DND-41 (cell line): Measurements from ENCODE around the gene FOLR2.

Source experiments
- ATAC-seq: fragments of 200-7000 bp; cut with Tn5 transposase; 3 replicates; pipeline ENCODE4 v1.9.1; 2021; ENCODE audit warnings: low read depth; ENCODE audit not compliant: insufficient read depth
- DNase-seq: peaks from one replicate; pipeline ENCODE4 v3.0.0-alpha.2; 2020
- H2AFZ ChIP-seq: 2 replicates; pipeline ENCODE4 v1.6.0; 2012; ENCODE audit warnings: low read depth, low read length
- H3K27ac ChIP-seq: 2 replicates; pipeline ENCODE4 v1.5.1; 2012; ENCODE audit warnings: low read length, inconsistent platforms
- H3K27me3 ChIP-seq: fragments of 200-600 bp; sonication (generic); 2 replicates; pipeline ENCODE4 v1.6.0; 2012; ENCODE audit warnings: low read length, mild to moderate bottlenecking, inconsistent platforms; ENCODE audit not compliant: insufficient read depth, poor library complexity
- H3K36me3 ChIP-seq: 2 replicates; pipeline ENCODE4 v1.5.1; 2012; ENCODE audit warnings: low read length, inconsistent platforms; ENCODE audit not compliant: insufficient read depth
- H3K4me1 ChIP-seq: 2 replicates; pipeline ENCODE4 v1.5.1; 2012; ENCODE audit warnings: mild to moderate bottlenecking, low read length; ENCODE audit not compliant: insufficient read depth
- H3K4me2 ChIP-seq: 2 replicates; pipeline ENCODE4 v1.6.0; 2012; ENCODE audit warnings: mild to moderate bottlenecking, moderate library complexity, low read length, inconsistent platforms; ENCODE audit not compliant: insufficient read depth
- H3K4me3 ChIP-seq, 2 experiments: fragments of 200-600 bp in 1 of 2; shearing (Covaris generic) in 1 of 2; 2 replicates each; pipeline ENCODE4 v1.5.1; 2012 to 2016; ENCODE audit warnings: inconsistent platforms in 2 of 2, low read length in 2 of 2, mild to moderate bottlenecking in 2 of 2, low read depth in 1 of 2, moderate library complexity in 1 of 2
- H3K79me2 ChIP-seq: 2 replicates; pipeline ENCODE4 v1.6.0; 2012; ENCODE audit warnings: low read length, inconsistent platforms; ENCODE audit not compliant: insufficient read depth
- H3K9ac ChIP-seq: 2 replicates; pipeline ENCODE4 v1.6.0; 2012; ENCODE audit warnings: low read depth, mild to moderate bottlenecking, inconsistent platforms, low read length, moderate library complexity
- H3K9me3 ChIP-seq: 2 replicates; pipeline ENCODE4 v1.5.1; 2012; ENCODE audit warnings: low read length, moderate library complexity, mild to moderate bottlenecking, inconsistent platforms; ENCODE audit not compliant: insufficient read depth, severe bottlenecking
- H4K20me1 ChIP-seq: 2 replicates; pipeline ENCODE4 v1.6.0; 2012; ENCODE audit warnings: low read length; ENCODE audit not compliant: insufficient read depth
- CTCF ChIP-seq: IDR thresholded peaks from 2 replicates; pipeline ENCODE4 v1.5.1; 2012; ENCODE audit warnings: borderline replicate concordance, low read length, moderate library complexity, mild to moderate bottlenecking; ENCODE audit not compliant: poor library complexity, severe bottlenecking; ENCODE audit errors: extremely low read depth
- EZH2 ChIP-seq: IDR thresholded peaks from 3 replicates; pipeline ENCODE4 v1.6.1; 2012; ENCODE audit warnings: borderline replicate concordance, low read depth, mild to moderate bottlenecking, moderate library complexity, low read length, inconsistent platforms; ENCODE audit not compliant: severe bottlenecking

FOLR2 gene

GRCh38 chr11:72233056-72233772 lies 16.6 kb downstream of the FOLR2 start:
- H3K4me2 ChIP-seq, result no peak overlapping the region
- TF ChIP-seq EZH2 (no peak), CTCF (no peak)
- H2AFZ ChIP-seq, result no peak overlapping the region
- no peak overlapping the region for H3K4me3 ChIP-seq
- H3K9me3 ChIP-seq, result no peaks in the 10 kb centered on the region
- DNase-seq, result no peak
- H3K79me2 ChIP-seq, result no peaks in the 10 kb centered on the region
- no peak overlapping the region for H3K27ac ChIP-seq
- no peak for ATAC-seq
- no peak overlapping the region for H3K9ac ChIP-seq
- H3K4me1 ChIP-seq, result no peaks in the 10 kb centered on the region
- peaks cover 33% of the 10 kb centered on the region for H4K20me1 ChIP-seq
- no peaks in the 10 kb centered on the region for H3K27me3 ChIP-seq
- H3K36me3 ChIP-seq, result peaks cover 100% of the 10 kb centered on the region

- H3K36me3 ChIP-seq, result peaks cover 96% of the 10 kb centered on the region
- H3K4me2 ChIP-seq, result no peak overlapping the region
These were observed 17.3 kb downstream of the FOLR2 start for GRCh38 chr11:72233773-72234513.

GRCh38 chr11:72234514-72234830 lies 17.9 kb downstream of the FOLR2 start:
- H2AFZ ChIP-seq, result no peak overlapping the region
- H3K79me2 ChIP-seq, result no peaks in the 10 kb centered on the region
- ATAC-seq (no peak), DNase-seq (no peak)
- no peaks in the 10 kb centered on the region for H3K4me1 ChIP-seq
- no peak overlapping the region for H3K9ac ChIP-seq
- peaks cover 91% of the 10 kb centered on the region for H3K36me3 ChIP-seq
- no peaks in the 10 kb centered on the region for H3K27me3 ChIP-seq
- H3K4me3 ChIP-seq, result no peak overlapping the region
- H4K20me1 ChIP-seq, result peaks cover 30% of the 10 kb centered on the region
- no peak overlapping the region for H3K27ac ChIP-seq
- H3K9me3 ChIP-seq, result no peaks in the 10 kb centered on the region
- TF ChIP-seq EZH2 (no peak), CTCF (no peak)
- no peak overlapping the region for H3K4me2 ChIP-seq

More at GRCh38 chr11:72233773-72234513, 17.3 kb downstream of the FOLR2 start:
- DNase-seq (no peak), ATAC-seq (no peak)
- H3K27me3 ChIP-seq, result no peaks in the 10 kb centered on the region
- H3K27ac ChIP-seq, result no peak overlapping the region
- H3K9ac ChIP-seq, result no peak overlapping the region
- H2AFZ ChIP-seq, result no peak overlapping the region
- no peak overlapping the region for H3K4me3 ChIP-seq
- peaks cover 34% of the 10 kb centered on the region for H4K20me1 ChIP-seq
- H3K9me3 ChIP-seq, result no peaks in the 10 kb centered on the region
- no peaks in the 10 kb centered on the region for H3K4me1 ChIP-seq
- no peak for TF ChIP-seq EZH2
- no peak for TF ChIP-seq CTCF
- H3K79me2 ChIP-seq, result no peaks in the 10 kb centered on the region
